GM12878 (cell line): Measurements from ENCODE around the gene PRM1. TPM values are rescaled to one million over a fixed set of nuclear protein-coding genes. Genes with fewer than 3 reads are reported as not detected.

Experiments
- ATAC-seq: fragments of 200-7000 bp; cut with Tn5 transposase; 3 replicates; pipeline ENCODE4 v1.9.1; 2020; ENCODE audit warnings: mild to moderate bottlenecking, moderate library complexity
- BruUV-seq: library from RNA; stranded (reverse); fragments of 400-500 nt; replicated peaks from 2 replicates; lab custom pipeline; 2021; lab: Mats Ljungman, UMichigan
- CTCF ChIA-PET: fragments of 300-600 bp; sonication (Branson Sonifier 250); formaldehyde crosslinking; extraction: SDS; loops from one replicate; lab custom pipeline; 2021; ENCODE audit warnings: inconsistent platforms; lab: Yijun Ruan, JAX
- POLR2A ChIA-PET: fragments of 350-600 bp; formaldehyde crosslinking; extraction: SDS; loops from one replicate; lab custom pipeline; 2021; ENCODE audit warnings: inconsistent platforms; lab: Charles Lee
- RAD21 ChIA-PET: fragments of 300-600 bp; sonication (Branson Sonifier 250); formaldehyde crosslinking; loops from one replicate; lab custom pipeline; 2023; ENCODE audit warnings: antibody characterized with exemption; ENCODE audit not compliant: unreplicated experiment; lab: Charles Lee
- SMC1A ChIA-PET: fragments of 300-600 bp; sonication (Branson Sonifier 250); formaldehyde crosslinking; loops from one replicate; lab custom pipeline; 2023; ENCODE audit not compliant: unreplicated experiment, uncharacterized antibody; lab: Charles Lee
- DNase-seq: peaks from one replicate; pipeline ENCODE4 v3.0.0-alpha.2; 2011; ENCODE audit warnings: low read depth, low spot score
- FAIRE-seq: peaks from 3 replicates; lab custom pipeline; 2011; peaks lifted over from hg19 to GRCh38; lab: Jason Lieb, UNC
- H2AFZ ChIP-seq: 2 replicates; pipeline ENCODE4 v1.6.0; 2011; ENCODE audit warnings: low read depth, low read length, control low read depth; ENCODE audit not compliant: control insufficient read depth
- H3K27ac ChIP-seq: 2 replicates; pipeline ENCODE4 v1.5.1; 2011; ENCODE audit warnings: control low read depth; ENCODE audit not compliant: control insufficient read depth, insufficient read depth
- H3K27me3 ChIP-seq, 2 experiments: replicated peaks in 1 of 2; 2 replicates each; pipeline versions ENCODE4 v1.6.0 to v1.6.1; 2011; ENCODE audit warnings: low read length in 1 of 2; ENCODE audit not compliant: control insufficient read depth in 2 of 2, insufficient read depth in 2 of 2
- H3K36me3 ChIP-seq, 2 experiments: 2 replicates each; pipeline ENCODE4 v1.5.1; 2011; ENCODE audit warnings: low read length in 1 of 2; ENCODE audit not compliant: control insufficient read depth in 2 of 2, insufficient read depth in 2 of 2
- H3K4me1 ChIP-seq: 2 replicates; pipeline ENCODE4 v1.6.1; 2011; ENCODE audit warnings: mild to moderate bottlenecking, low read length, moderate library complexity, mixed read lengths; ENCODE audit not compliant: control insufficient read depth, insufficient read depth
- H3K4me2 ChIP-seq: 2 replicates; pipeline ENCODE4 v1.6.0; 2011; ENCODE audit warnings: control low read depth; ENCODE audit not compliant: control insufficient read depth, insufficient read depth
- H3K4me3 ChIP-seq: fragments of 200-600 bp; sonication (generic); 2 replicates; pipeline ENCODE4 v1.5.1; 2016
- H3K79me2 ChIP-seq: 2 replicates; pipeline ENCODE4 v1.6.0; 2011; ENCODE audit warnings: low read length; ENCODE audit not compliant: control insufficient read depth, insufficient read depth
- H3K9ac ChIP-seq: 2 replicates; pipeline ENCODE4 v1.8.0; 2011; ENCODE audit warnings: low read length, control low read depth, mixed read lengths; ENCODE audit not compliant: control insufficient read depth, insufficient read depth
- H3K9me3 ChIP-seq: replicated peaks from 3 replicates; pipeline ENCODE4 v1.5.1; 2011; ENCODE audit warnings: mild to moderate bottlenecking, low read length; ENCODE audit not compliant: control insufficient read depth, insufficient read depth
- H4K20me1 ChIP-seq: 2 replicates; pipeline ENCODE4 v1.6.0; 2011; ENCODE audit not compliant: control insufficient read depth, insufficient read depth
- MEF2A ChIP-seq: IDR thresholded peaks from 2 replicates; pipeline ENCODE4 v1.6.1; 2011; ENCODE audit warnings: low read depth, mild to moderate bottlenecking, low read length, moderate library complexity; ENCODE audit not compliant: insufficient read depth
- NKRF ChIP-seq: fragments of 450-650 bp; conservative IDR thresholded peaks from 2 replicates; pipeline ENCODE4 v1.6.1; 2017; ENCODE audit warnings: mild to moderate bottlenecking, moderate library complexity
- PML ChIP-seq: IDR thresholded peaks from 2 replicates; pipeline ENCODE4 v1.6.1; 2012; ENCODE audit warnings: low read length, inconsistent platforms
- WRNIP1 ChIP-seq: IDR thresholded peaks from 2 replicates; pipeline ENCODE4 v1.6.1; 2011; ENCODE audit warnings: low read depth, low read length, improper control_type of control experiment, borderline replicate concordance
- WGBS: methylation state at CpG from one replicate; pipeline ENCODE4 v1.1.6; 2016; ENCODE audit warnings: low lambda C conversion rate; ENCODE audit not compliant: insufficient replicate concordance, insufficient coverage; ENCODE audit errors: missing lambda C conversion rate; 5-methylcytosine and 5-hydroxymethylcytosine counted together
- in situ Hi-C: fragments of 300-500 bp; cut with MboI; formaldehyde crosslinking; loops from 9 replicates; pipeline ENCODE4 v1.14.3; 2018; ENCODE audit warnings: mixed read lengths
- intact Hi-C: fragments of 100-400 bp; cut with micrococcal nuclease; formaldehyde crosslinking; loops from one replicate; pipeline ENCODE4 v1.14.2; 2022; ENCODE audit not compliant: unreplicated experiment
- polyA plus RNA-seq, 11 experiments: library from polyadenylated mRNA; depleted of rRNA in 4 of 11; unstranded in 6 of 11; stranded (reverse) in 5 of 11; fragments of >200 nt; fragmentation: Nextera tagmentation in 4 of 11; fragmentation: Illumina TruSeq in 1 of 11; extraction: Ambion mirVana in 4 of 11; extraction: Trizol in 1 of 11; gene quantifications; 1 replicate in 1 of 11; 2 replicates in 10 of 11; pipeline versions ENCODE4 v1.2.1 to v1.2.3, GENCODE V29; 2011 to 2016; ENCODE audit warnings: inconsistent platforms in 2 of 11, missing spikeins in 2 of 11, low read depth in 1 of 11
- total RNA-seq, 4 experiments: library from RNA; depleted of rRNA in 3 of 4; stranded (reverse); fragments of >200 nt in 3 of 4; fragmentation: Illumina TruSeq in 1 of 4; extraction: Trizol in 1 of 4; gene quantifications; 2 replicates each; pipeline versions ENCODE4 v1.2.1 to v1.2.3, GENCODE V29; 2013 to 2021

Gene PRM1
- total and polyA plus RNA-seq, 10 of the 15 experiments (the other 5 are each of a cell fraction or from before 2014, with no cell fraction given): 0.20 TPM; not detected in 9

DNA sequence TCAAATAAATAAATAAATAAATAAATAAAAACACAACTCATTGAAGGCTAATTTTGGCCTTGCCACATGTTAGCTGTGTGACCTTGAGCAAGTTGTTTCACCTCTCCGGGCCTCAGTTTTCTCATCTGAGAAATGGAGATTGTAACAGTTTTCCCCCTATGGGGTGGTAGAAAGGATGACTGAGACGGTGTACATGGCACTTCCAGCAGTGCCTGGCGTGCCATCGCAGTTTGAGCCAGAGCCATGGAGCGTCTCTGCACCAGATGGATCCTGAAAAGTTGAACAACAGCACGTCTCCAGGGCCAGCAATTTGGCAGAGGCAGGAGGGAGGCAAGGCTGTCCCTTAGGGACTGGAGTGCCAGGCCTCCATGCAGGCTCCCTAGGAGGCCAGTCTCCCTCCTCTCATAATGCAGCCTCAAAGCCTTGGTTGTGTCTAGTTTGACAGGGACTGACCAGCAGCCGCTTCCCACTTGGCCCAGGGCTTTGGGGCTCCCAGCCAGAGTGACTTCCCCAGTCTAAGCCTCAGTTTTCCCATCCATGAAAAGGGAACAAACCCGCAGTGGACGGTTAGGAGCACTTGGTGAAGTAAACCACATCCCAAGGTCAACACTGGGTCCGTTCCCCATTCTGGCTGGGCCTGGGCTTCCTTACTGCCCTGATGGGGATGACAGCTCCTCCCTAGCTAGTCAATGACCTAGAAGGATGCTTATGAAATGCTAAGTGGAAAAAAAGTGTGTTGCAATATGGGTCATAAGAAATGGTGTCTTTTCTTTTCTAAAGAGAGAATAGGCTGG, 44.5 kb downstream of the PRM1 start:
- SMC1A ChIA-PET: interaction anchor here (0.9 to 2.2 kb wide), 8 partner anchors 9 to 62 kb away, joined by 3 to 12 read pairs (median 4); partner anchors contain the start of gene SOCS1
- POLR2A ChIA-PET: interaction anchor here (0.6 to 3.1 kb wide), 9 partner anchors 10 to 79 kb away, joined by 3 to 12 read pairs (median 6); partner anchors contain the start of gene SOCS1
- H3K79me2 ChIP-seq: no peaks in the 10 kb centered on the region
- 70% methylated on average over 10 of the region's 10 CpGs for WGBS
- in situ Hi-C loops (no loop called here), intact Hi-C loops (no loop called here)
- H3K4me2 ChIP-seq: no peak overlapping the region
- no peak overlapping the region for H3K9ac ChIP-seq
- peaks cover 22% of the 10 kb centered on the region for H3K4me1 ChIP-seq
- DNase-seq: no peak
- RAD21 ChIA-PET: interaction anchor here (0.9 to 2.3 kb wide), 5 partner anchors 9 to 19 kb away, joined by 3 to 7 read pairs (median 3); no protein-coding TSS in a partner anchor
- no peaks in the 10 kb centered on the region for H4K20me1 ChIP-seq
- H3K4me3 ChIP-seq: no peak overlapping the region
- BruUV-seq: no TSS peak
- no peak overlapping the region for H2AFZ ChIP-seq
- TF ChIP-seq NKRF (no peak), PML (no peak), MEF2A (no peak), WRNIP1 (no peak)
- H3K27me3 ChIP-seq: no peaks in the 10 kb centered on the region
- H3K9me3 ChIP-seq: no peaks in the 10 kb centered on the region
- FAIRE-seq: no peak
- H3K27ac ChIP-seq: no peak overlapping the region
- no peaks in the 10 kb centered on the region for H3K36me3 ChIP-seq
- CTCF ChIA-PET: interaction anchor here (0.6 to 1.9 kb wide), 6 partner anchors 16 to 272 kb away, joined by 3 to 7 read pairs (median 4); partner anchors contain the start of gene SOCS1
- no peak for ATAC-seq
